Psoas muscle (tissue), 8 donors: Measurements from ENCODE around the gene FAM234A. TPM values are rescaled to one million over a fixed set of nuclear protein-coding genes. Genes with fewer than 3 reads are reported as not detected.

Source experiments
- ATAC-seq, 4 donors: fragments of 200-7000 bp; cut with Tn5 transposase; one replicate each; pipeline ENCODE4 v1.9.1; 2020; ENCODE audit warnings: moderate library complexity in 3 of 4, mild to moderate bottlenecking in 2 of 4
- DNase-seq, 2 donors: peaks; one replicate each; pipeline ENCODE4 v3.0.0-alpha.2; 2020
- H3K27ac ChIP-seq: fragments of 200-600 bp; one replicate; pipeline ENCODE4 v1.8.0; 2022
- H3K27me3 ChIP-seq, 3 donors: fragments of 200-600 bp in 1 of 3; one replicate each; pipeline versions ENCODE4 v1.6.1 to v1.8.0; 2013 to 2022; ENCODE audit warnings: low read length in 2 of 3, mild to moderate bottlenecking in 2 of 3, moderate library complexity in 1 of 3; ENCODE audit not compliant: insufficient read depth in 3 of 3
- H3K36me3 ChIP-seq, 2 donors: fragments of 200-600 bp in 1 of 2; one replicate each; pipeline versions ENCODE4 v1.6.1 to v1.8.0; 2013 to 2022; ENCODE audit warnings: low read depth in 1 of 2, mild to moderate bottlenecking in 1 of 2, moderate library complexity in 1 of 2; ENCODE audit not compliant: insufficient read depth in 1 of 2
- H3K4me1 ChIP-seq: fragments of 200-600 bp; one replicate; pipeline ENCODE4 v1.8.0; 2022
- H3K4me3 ChIP-seq: fragments of 200-600 bp; one replicate; pipeline ENCODE4 v1.8.0; 2022; ENCODE audit warnings: mild to moderate bottlenecking
- H3K9me3 ChIP-seq: fragments of 200-600 bp; one replicate; pipeline ENCODE4 v1.8.0; 2022
- CTCF ChIP-seq: fragments of 200-600 bp; IDR thresholded peaks from one replicate; pipeline ENCODE4 v1.8.0; 2022; ENCODE audit warnings: antibody characterized with exemption
- WGBS, 3 donors: extraction: QIAGEN DNeasy Blood & Tissue Kit; methylation state at CpG; one replicate each; pipeline versions ENCODE4 v1.1.6 to v1.1.7; 2013; 5-methylcytosine and 5-hydroxymethylcytosine counted together
- intact Hi-C, 2 donors: fragments of 100-400 bp; cut with DNase I; formaldehyde crosslinking; loops; one replicate each; pipeline versions ENCODE4 v1.11.0 to v1.14.2; 2022
- polyA plus RNA-seq, 3 donors: library from polyadenylated mRNA; stranded (reverse); fragments of 200-250 nt; gene quantifications; one replicate each; pipeline ENCODE4 v1.2.3, GENCODE V29; 2013
- total RNA-seq, 4 donors: library from RNA; stranded (reverse); fragmentation: NEBNext Ultra II Directional in 2 of 4; extraction: Animal tissue kit (Norgen Biotek cat#: 25700) in 2 of 4; gene quantifications; one replicate each; pipeline versions ENCODE4 v1.2.1 to v1.2.4, GENCODE V29; 2021 to 2023
- donor health status: healthy with polysubstance abuse.
- donor health status: DM: no; HTN: no; CAD: no; lungs with moderate emphysema.
- donor health status: Bipolar disorder and iron deficiency.
- donor health status: healthy.
- donor health status: DM: yes; HTN: yes; CAD: no.
- donor health status: DM: no; HTN: no; CAD: no.
- donor health status: DM: no; HTN: no; CAD: no.
- donor health status: DM: yes; HTN: yes; CAD: no.

The FAM234A gene
- total and polyA plus RNA-seq, 7 donors, result 54.2 to 198 (median 117) TPM

DNA sequence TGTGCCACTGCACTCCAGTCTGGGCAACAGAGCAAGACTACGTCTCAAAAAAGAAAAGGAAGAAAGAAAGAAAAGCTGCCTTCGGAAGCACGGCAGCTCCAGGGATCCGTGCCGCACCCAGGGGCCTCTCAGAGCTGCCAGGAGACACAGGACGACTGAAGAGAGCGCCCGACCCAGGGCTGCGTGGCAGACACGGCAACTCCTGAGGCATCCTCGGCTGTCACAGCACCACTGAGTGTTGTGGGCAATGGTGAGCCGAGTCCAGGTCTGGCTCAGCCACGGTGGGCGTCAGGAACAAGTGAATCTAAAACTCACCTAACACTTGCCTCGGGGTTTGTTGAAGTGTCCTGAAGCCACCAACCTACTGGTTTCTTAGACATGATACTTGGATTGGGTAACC is 77.1 kb downstream of the FAM234A start:
- H3K36me3 ChIP-seq, result peaks cover 0 to 59% of the 10 kb centered on the region in 2 donors
- DNase-seq (no peak), ATAC-seq (no peak)
- intact Hi-C loops, result no loop called here
- TF ChIP-seq CTCF, result no peak
- 92 to 96% (median 95%) methylated on average over 15 of the region's 15 CpGs for WGBS, 3 donors
- H3K4me1 ChIP-seq, result no peaks in the 10 kb centered on the region
- H3K27ac ChIP-seq, result no peak overlapping the region
- no peaks in the 10 kb centered on the region for H3K9me3 ChIP-seq
- H3K4me3 ChIP-seq, result no peak overlapping the region
- H3K27me3 ChIP-seq, result no peaks in the 10 kb centered on the region

- intact Hi-C loops, result no loop called here
- H3K9me3 ChIP-seq, result no peaks in the 10 kb centered on the region
- DNase-seq, result no peak
- peaks cover 0 to 46% of the 10 kb centered on the region in 2 donors for H3K36me3 ChIP-seq
- H3K27me3 ChIP-seq, result no peaks in the 10 kb centered on the region
- 92 to 93% (median 92%) methylated on average over 16 of the region's 16 CpGs for WGBS, 3 donors
- ATAC-seq, result no peak
- TF ChIP-seq CTCF, result no peak
- no peak overlapping the region for H3K4me3 ChIP-seq
- no peaks in the 10 kb centered on the region for H3K4me1 ChIP-seq
- no peak overlapping the region for H3K27ac ChIP-seq
Measured at GRCh38 chr16:314351-314750, 79.7 kb downstream of the FAM234A start.

DNA sequence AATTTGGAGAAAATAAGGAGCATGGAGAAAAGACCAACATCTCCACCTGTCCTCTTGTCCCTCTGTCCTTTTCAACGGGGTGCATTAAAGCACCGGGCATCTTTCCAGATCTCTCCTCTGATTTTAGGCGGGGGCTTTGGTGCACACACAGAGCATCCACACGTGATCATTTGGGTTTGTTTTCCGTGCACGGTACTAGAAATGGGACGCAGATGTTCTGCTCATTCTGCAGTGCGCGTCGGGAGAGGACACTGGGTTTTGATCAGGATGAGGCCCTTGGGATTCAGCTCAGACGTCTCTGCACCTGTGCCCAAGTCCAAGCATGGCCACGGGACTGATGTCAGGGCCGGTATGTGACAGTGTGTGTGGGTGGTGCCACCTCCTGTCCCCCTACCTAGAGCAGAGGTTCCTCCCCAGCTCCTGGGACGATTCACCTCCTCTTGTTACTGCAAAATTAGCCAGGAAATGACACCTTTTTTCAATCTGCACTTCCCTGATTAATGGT is 80.2 kb downstream of the FAM234A start:
- Histone ChIP-seq H3K36me3 (peaks cover 0 to 41% of the 10 kb centered on the region in 2 donors), H3K27me3 (no peaks in the 10 kb centered on the region), H3K9me3 (no peaks in the 10 kb centered on the region), H3K27ac (no peak overlapping the region), H3K4me1 (no peaks in the 10 kb centered on the region), H3K4me3 (no peak overlapping the region)
- 55 to 65% (median 58%) methylated on average over 14 of the region's 14 CpGs for WGBS, 3 donors
- no peak for TF ChIP-seq CTCF
- DNase-seq, result no peak
- ATAC-seq, result no peak
- intact Hi-C loops, result no loop called here

Other genes starting within 250 kb of the FAM234A start
- gene POLR3K, start 181.2 kb upstream of the FAM234A start, total RNA-seq, result 10 to 100 TPM in 2 of 4 donors, 1 to 10 TPM in 2; 5.8 to 16.2 (median 9.0) TPM
- 10 to 100 TPM in 2 of 3 donors, 1 to 10 TPM in 1; 8.9 to 17.5 (median 11.7) TPM for gene POLR3K, start 181.2 kb upstream of the FAM234A start, polyA plus RNA-seq
- 10 to 100 TPM; 40.0 to 62.0 (median 48.9) TPM for gene SNRNP25, start 181.0 kb upstream of the FAM234A start, total RNA-seq
- gene SNRNP25, start 181.0 kb upstream of the FAM234A start, polyA plus RNA-seq, result 10 to 100 TPM; 65.3 to 82.2 (median 70.5) TPM
- 10 to 100 TPM in 3 of 4 donors, 1 to 10 TPM in 1; 9.0 to 24.8 (median 20.8) TPM for gene RHBDF1, start 162.2 kb upstream of the FAM234A start, total RNA-seq
- 10 to 100 TPM; 11.4 to 22.2 (median 15.3) TPM for gene RHBDF1, start 162.2 kb upstream of the FAM234A start, polyA plus RNA-seq
- 10 to 100 TPM; 23.0 to 43.1 (median 37.8) TPM for gene MPG, start 156.6 kb upstream of the FAM234A start, total RNA-seq
- gene MPG, start 156.6 kb upstream of the FAM234A start, polyA plus RNA-seq, result 10 to 100 TPM; 53.8 to 68.1 (median 57.7) TPM
- gene NPRL3, start 96.1 kb upstream of the FAM234A start, total RNA-seq, result 10 to 100 TPM; 21.2 to 31.2 (median 30.3) TPM
- 10 to 100 TPM; 13.9 to 23.7 (median 22.1) TPM for gene NPRL3, start 96.1 kb upstream of the FAM234A start, polyA plus RNA-seq
- not detected for gene HBZ, start 82.2 kb upstream of the FAM234A start, total RNA-seq
- gene HBZ, start 82.2 kb upstream of the FAM234A start, polyA plus RNA-seq, result under 1 TPM; 0.05 to 0.12 (median 0.11) TPM
- gene HBM, start 68.8 kb upstream of the FAM234A start, total RNA-seq, result 1 to 10 TPM in 1 of 4 donors, not detected in 3; 2.9 TPM
- not detected for gene HBM, start 68.8 kb upstream of the FAM234A start, polyA plus RNA-seq
- gene HBA2, start 61.9 kb upstream of the FAM234A start, total RNA-seq, result 1,000 to 10,000 TPM in 1 of 4 donors, 100 to 1,000 TPM in 1, 10 to 100 TPM in 2; 11.9 to 1,244 (median 122) TPM
- 10 to 100 TPM; 18.5 to 24.9 (median 22.9) TPM for gene HBA2, start 61.9 kb upstream of the FAM234A start, polyA plus RNA-seq
- gene HBA1, start 58.1 kb upstream of the FAM234A start, total RNA-seq, result 1,000 to 10,000 TPM in 1 of 4 donors, 100 to 1,000 TPM in 1, 10 to 100 TPM in 2; 22.5 to 1,513 (median 169) TPM
- gene HBA1, start 58.1 kb upstream of the FAM234A start, polyA plus RNA-seq, result 10 to 100 TPM in 1 of 3 donors, 1 to 10 TPM in 2; 6.1 to 10.3 (median 8.2) TPM
- gene HBQ1, start 54.4 kb upstream of the FAM234A start, total RNA-seq, result under 1 TPM in 1 of 4 donors, not detected in 3; 0.58 TPM
- not detected for gene HBQ1, start 54.4 kb upstream of the FAM234A start, polyA plus RNA-seq
- gene LUC7L, start 5.4 kb upstream of the FAM234A start, total RNA-seq, result 10 to 100 TPM; 23.8 to 30.3 (median 27.1) TPM
- gene LUC7L, start 5.4 kb upstream of the FAM234A start, polyA plus RNA-seq, result 10 to 100 TPM; 36.3 to 58.9 (median 36.7) TPM
- 1 to 10 TPM in 3 of 4 donors, under 1 TPM in 1; 0.92 to 2.6 (median 1.3) TPM for gene RGS11, start 41.1 kb downstream of the FAM234A start, total RNA-seq
- gene RGS11, start 41.1 kb downstream of the FAM234A start, polyA plus RNA-seq, result under 1 TPM; 0.20 to 0.69 (median 0.46) TPM
- 1 to 10 TPM in 1 of 4 donors, under 1 TPM in 2, not detected in 1; 0.59 to 4.1 (median 0.69) TPM for gene ARHGDIG, start 45.8 kb downstream of the FAM234A start, total RNA-seq
- under 1 TPM; 0.12 to 0.28 (median 0.13) TPM for gene ARHGDIG, start 45.8 kb downstream of the FAM234A start, polyA plus RNA-seq
- gene PDIA2, start 48.3 kb downstream of the FAM234A start, total RNA-seq, result under 1 TPM in 1 of 4 donors, not detected in 3; 0.90 TPM
- under 1 TPM in 2 of 3 donors, not detected in 1; 0.08 to 0.14 TPM for gene PDIA2, start 48.3 kb downstream of the FAM234A start, polyA plus RNA-seq
- 10 to 100 TPM; 12.1 to 23.2 (median 22.8) TPM for gene AXIN1, start 117.9 kb downstream of the FAM234A start, total RNA-seq
- 10 to 100 TPM; 23.5 to 32.3 (median 29.5) TPM for gene AXIN1, start 117.9 kb downstream of the FAM234A start, polyA plus RNA-seq
- 10 to 100 TPM; 55.4 to 68.8 (median 55.9) TPM for gene MRPL28, start 135.7 kb downstream of the FAM234A start, total RNA-seq
- 100 to 1,000 TPM in 1 of 3 donors, 10 to 100 TPM in 2; 67.1 to 126 (median 86.8) TPM for gene MRPL28, start 135.7 kb downstream of the FAM234A start, polyA plus RNA-seq
- gene PGAP6, start 147.2 kb downstream of the FAM234A start, total RNA-seq, result 10 to 100 TPM; 27.2 to 34.7 (median 32.2) TPM
- 10 to 100 TPM; 26.0 to 46.9 (median 42.1) TPM for gene PGAP6, start 147.2 kb downstream of the FAM234A start, polyA plus RNA-seq
- gene NME4, start 162.4 kb downstream of the FAM234A start, total RNA-seq, result 10 to 100 TPM; 19.5 to 39.7 (median 29.6) TPM
- 10 to 100 TPM; 16.0 to 30.7 (median 22.7) TPM for gene NME4, start 162.4 kb downstream of the FAM234A start, polyA plus RNA-seq
- 10 to 100 TPM; 13.9 to 22.9 (median 19.6) TPM for gene DECR2, start 167.1 kb downstream of the FAM234A start, total RNA-seq
- 10 to 100 TPM; 14.1 to 18.1 (median 15.8) TPM for gene DECR2, start 167.1 kb downstream of the FAM234A start, polyA plus RNA-seq
- 10 to 100 TPM; 44.7 to 89.5 (median 71.5) TPM for gene RAB11FIP3, start 190.8 kb downstream of the FAM234A start, total RNA-seq
- 10 to 100 TPM; 20.3 to 26.1 (median 26.1) TPM for gene RAB11FIP3, start 190.8 kb downstream of the FAM234A start, polyA plus RNA-seq